WTC11 (cell line): Measurements from ENCODE around the gene TMEM59. TPM values are rescaled to one million over a fixed set of nuclear protein-coding genes. Genes with fewer than 3 reads are reported as not detected.

ENCODE experiments used
- ATAC-seq: fragments of 200-7000 bp; cut with Tn5 transposase; 2 replicates; pipeline ENCODE4 v1.10.0; 2021; ENCODE audit warnings: mild to moderate bottlenecking, moderate library complexity
- CTCF ChIA-PET: fragments of 300-600 bp; sonication (Branson Sonifier 250); formaldehyde crosslinking; loops from one replicate; lab custom pipeline; 2021; ENCODE audit warnings: antibody characterized with exemption; lab: Charles Lee
- POLR2A ChIA-PET: fragments of 350-600 bp; sonication (Branson Sonifier 250); formaldehyde crosslinking; loops from one replicate; lab custom pipeline; 2021; ENCODE audit warnings: antibody characterized with exemption; lab: Charles Lee
- DNase-seq: peaks from one replicate; pipeline ENCODE4 v3.0.0; 2021; ENCODE audit warnings: low spot score
- H3K27ac Mint-ChIP-seq: 2 replicates; pipeline ENCODE4 v1.8.0; 2021; ENCODE audit warnings: mixed read lengths
- H3K27me3 Mint-ChIP-seq: 2 replicates; pipeline ENCODE4 v1.8.0; 2021; ENCODE audit warnings: low read depth, mild to moderate bottlenecking, moderate library complexity, mixed read lengths
- H3K36me3 Mint-ChIP-seq: 2 replicates; pipeline ENCODE4 v1.8.0; 2021; ENCODE audit warnings: mixed read lengths
- H3K4me1 Mint-ChIP-seq: 2 replicates; pipeline ENCODE4 v1.8.0; 2022; ENCODE audit warnings: mixed read lengths
- H3K4me3 Mint-ChIP-seq: 2 replicates; pipeline ENCODE4 v1.8.0; 2021; ENCODE audit warnings: mild to moderate bottlenecking, moderate library complexity, mixed read lengths
- H3K9me3 Mint-ChIP-seq: 2 replicates; pipeline ENCODE4 v1.8.0; 2021; ENCODE audit warnings: mixed read lengths
- ARID4B ChIP-seq: sonication (generic); formaldehyde crosslinking; IDR thresholded peaks from 2 replicates; pipeline ENCODE4 v1.8.0; 2023; ENCODE audit warnings: missing genetic modification reagents, mild to moderate bottlenecking, borderline replicate concordance
- FOXP4 ChIP-seq: sonication (generic); formaldehyde crosslinking; IDR thresholded peaks from 2 replicates; pipeline ENCODE4 v1.8.0; 2022; ENCODE audit warnings: mild to moderate bottlenecking, missing genetic modification reagents
- GABPB1 ChIP-seq: sonication (generic); formaldehyde crosslinking; IDR thresholded peaks from 2 replicates; pipeline ENCODE4 v1.8.1; 2023; ENCODE audit warnings: mild to moderate bottlenecking, missing genetic modification reagents
- KAT7 ChIP-seq: sonication (generic); formaldehyde crosslinking; IDR thresholded peaks from 2 replicates; pipeline ENCODE4 v1.8.1; 2023; ENCODE audit warnings: missing genetic modification reagents, mild to moderate bottlenecking, borderline replicate concordance
- MLX ChIP-seq: sonication (generic); formaldehyde crosslinking; IDR thresholded peaks from 2 replicates; pipeline ENCODE4 v1.8.1; 2023; ENCODE audit warnings: mild to moderate bottlenecking, missing genetic modification reagents, moderate library complexity
- NR2C2 ChIP-seq: sonication (generic); formaldehyde crosslinking; IDR thresholded peaks from 2 replicates; pipeline ENCODE4 v1.8.0; 2022; ENCODE audit warnings: mild to moderate bottlenecking, missing genetic modification reagents
- PRRX2 ChIP-seq: fragments of 250-450 bp; sonication (Bioruptor Pico); IDR thresholded peaks from 2 replicates; pipeline ENCODE4 v1.8.0; 2021; ENCODE audit warnings: mild to moderate bottlenecking
- RELA ChIP-seq: sonication (generic); formaldehyde crosslinking; IDR thresholded peaks from 2 replicates; pipeline ENCODE4 v1.8.1; 2022; ENCODE audit warnings: missing genetic modification reagents, mild to moderate bottlenecking, borderline replicate concordance
- SMAD4 ChIP-seq: sonication (generic); formaldehyde crosslinking; IDR thresholded peaks from 2 replicates; pipeline ENCODE4 v1.8.0; 2022; ENCODE audit warnings: mild to moderate bottlenecking, missing genetic modification reagents
- TEAD1 ChIP-seq: sonication (generic); formaldehyde crosslinking; IDR thresholded peaks from 2 replicates; pipeline ENCODE4 v1.8.0; 2022; ENCODE audit warnings: mild to moderate bottlenecking, missing genetic modification reagents
- USF2 ChIP-seq: sonication (generic); formaldehyde crosslinking; IDR thresholded peaks from 2 replicates; pipeline ENCODE4 v1.8.1; 2023; ENCODE audit warnings: mild to moderate bottlenecking, missing genetic modification reagents, moderate library complexity
- ZNF121 ChIP-seq: sonication (generic); formaldehyde crosslinking; IDR thresholded peaks from 2 replicates; pipeline ENCODE4 v1.8.0; 2023; ENCODE audit warnings: missing genetic modification reagents
- ZNF281 ChIP-seq: sonication (generic); formaldehyde crosslinking; IDR thresholded peaks from 2 replicates; pipeline ENCODE4 v1.8.0; 2023; ENCODE audit warnings: mild to moderate bottlenecking, missing genetic modification reagents
- ZNF317 ChIP-seq: sonication (generic); formaldehyde crosslinking; IDR thresholded peaks from 2 replicates; pipeline ENCODE4 v1.8.1; 2023; ENCODE audit warnings: low read depth, mild to moderate bottlenecking, moderate library complexity, missing genetic modification reagents, borderline replicate concordance
- total RNA-seq: library from RNA; stranded (reverse); gene quantifications from 3 replicates; pipeline ENCODE4 v1.2.3, GENCODE V29; 2021
- TF ChIP-seq, protein P1 (sequence below): sonication (generic); formaldehyde crosslinking; IDR thresholded peaks from 2 replicates; pipeline ENCODE4 v1.8.1; 2022; ENCODE audit warnings: low read depth, mild to moderate bottlenecking, moderate library complexity, missing genetic modification reagents, borderline replicate concordance

TMEM59 gene
- total RNA-seq, 1 experiment from 2014 or later, result 122 TPM

DNA sequence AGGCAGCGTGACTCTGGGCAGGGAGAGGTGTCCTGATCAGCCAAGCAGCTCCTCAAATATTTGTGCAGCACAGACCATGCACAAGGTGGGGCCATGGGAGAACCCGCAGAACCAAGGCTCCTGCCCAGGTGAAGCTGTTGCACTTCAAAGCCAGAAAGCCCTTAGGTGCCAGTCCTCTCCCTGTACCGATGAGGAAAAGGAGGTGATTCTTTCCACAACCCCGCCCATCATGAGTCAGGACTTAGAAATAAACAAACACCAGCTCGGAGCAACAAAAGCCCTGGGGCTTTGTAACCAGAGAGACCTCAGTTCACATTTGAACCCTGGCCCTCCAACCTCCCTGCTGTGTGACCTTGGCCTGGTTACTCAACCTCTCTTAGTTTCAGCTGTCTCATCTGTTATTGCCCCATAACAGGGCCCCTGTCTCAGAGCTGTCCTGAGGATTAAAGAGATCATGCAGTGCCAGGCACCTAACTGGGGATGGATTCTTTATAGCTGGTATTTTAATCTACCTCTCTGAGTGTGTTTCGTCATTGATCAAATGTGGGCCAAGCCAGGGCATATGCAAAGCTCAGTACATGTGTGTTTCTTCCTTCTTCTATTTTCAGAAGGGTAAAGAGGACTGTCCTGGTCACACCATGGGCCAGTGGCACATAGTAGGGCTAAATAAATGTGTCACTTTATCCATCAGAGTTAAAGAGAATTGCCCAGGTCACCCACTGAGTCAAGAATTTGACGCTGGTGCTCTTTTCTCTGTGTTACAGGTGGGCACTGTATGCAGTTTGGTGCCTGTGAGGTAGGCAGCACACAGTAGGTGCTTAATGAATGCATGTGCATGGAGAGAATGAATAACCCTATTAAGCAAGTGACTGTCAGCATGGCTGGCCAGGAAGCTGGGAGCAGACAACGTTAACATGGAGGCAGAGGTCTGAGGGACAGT is 36.4 kb downstream of the TMEM59 start:
- H3K27ac Mint-ChIP-seq, result no peak overlapping the region; the same call in 1 of the 2 replicates
- ChIA-PET CTCF (interaction anchor here (3.0 to 3.7 kb wide), 2 partner anchors 25 to 65 kb away, joined by 8 to 19 read pairs; no protein-coding TSS in a partner anchor), POLR2A (no interaction called here)
- H3K9me3 Mint-ChIP-seq, result no peaks in the 10 kb centered on the region
- peak; percentile 19; the same call in 1 of the 2 replicates for TF ChIP-seq GABPB1 (CRISPR knock-in tag)
- TF ChIP-seq FOXP4 (CRISPR knock-in tag), result no peak
- no peak for TF ChIP-seq ARID4B (CRISPR knock-in tag)
- ATAC-seq, result peak; percentile 40
- no peaks in the 10 kb centered on the region for H3K36me3 Mint-ChIP-seq
- no peak for DNase-seq
- H3K4me1 Mint-ChIP-seq, result peaks cover 9% of the 10 kb centered on the region
- H3K27me3 Mint-ChIP-seq, result 0 out of 2 replicates have a peak, but pooled peaks cover 3% of the 10 kb centered on the region
- no peak overlapping the region for H3K4me3 Mint-ChIP-seq

DNA sequence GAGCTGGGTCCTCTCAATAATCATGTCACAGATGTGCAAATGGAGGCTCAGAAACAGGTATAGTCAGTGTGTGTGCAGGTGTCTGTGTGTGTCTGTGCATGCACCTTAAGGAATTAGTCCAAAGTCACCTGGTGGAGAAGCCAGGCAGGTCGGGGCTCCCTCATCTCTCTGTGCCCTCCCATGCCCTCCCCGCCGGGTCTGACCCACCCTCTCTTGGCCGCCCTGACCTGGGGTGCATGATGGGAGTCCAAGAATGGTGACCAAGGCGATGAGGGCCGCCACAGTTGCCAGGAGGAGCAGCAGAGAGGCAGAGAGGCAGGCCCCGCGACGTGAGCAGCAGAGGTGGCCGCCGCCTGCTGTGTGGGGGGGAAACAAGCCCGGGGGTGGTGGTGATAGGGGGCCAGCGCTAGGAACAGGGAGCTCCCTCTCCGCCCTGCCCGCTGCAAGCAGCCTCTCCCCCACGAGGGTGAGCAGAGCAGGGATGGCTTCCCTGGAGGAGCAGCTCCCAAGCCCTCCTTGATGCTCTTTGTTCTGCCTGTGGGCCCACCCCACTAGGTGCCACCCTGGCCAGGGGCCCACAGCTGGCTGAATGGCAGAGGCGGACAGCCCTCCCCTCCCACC is 38.9 kb downstream of the TMEM59 start:
- Mint-ChIP-seq H3K27me3 (peaks cover 3% of the 10 kb centered on the region; the same call in 1 of the 2 replicates), H3K36me3 (no peaks in the 10 kb centered on the region), H3K4me3 (no peak overlapping the region), H3K27ac (no peak overlapping the region), H3K9me3 (no peaks in the 10 kb centered on the region), H3K4me1 (peaks cover 9% of the 10 kb centered on the region)
- CTCF ChIA-PET, result interaction anchor here (0.9 to 3.0 kb wide), 4 partner anchors 22 to 202 kb away, joined by 3 to 8 read pairs (median 4); no protein-coding TSS in a partner anchor
- TF ChIP-seq RELA (CRISPR knock-in tag) (no peak), ZNF121 (CRISPR knock-in tag) (no peak), PRRX2 (CRISPR knock-in tag) (no peak), NR2C2 (no peak), USF2 (CRISPR knock-in tag) (no peak), KAT7 (no peak), TEAD1 (CRISPR knock-in tag) (no peak), FOXP4 (CRISPR knock-in tag) (no peak), ZNF317 (CRISPR knock-in tag) (no peak), SMAD4 (no peak), ZNF281 (CRISPR knock-in tag) (no peak), MLX (CRISPR knock-in tag) (no peak), GABPB1 (CRISPR knock-in tag) (no peak)
- TF ChIP-seq, protein P1, sequence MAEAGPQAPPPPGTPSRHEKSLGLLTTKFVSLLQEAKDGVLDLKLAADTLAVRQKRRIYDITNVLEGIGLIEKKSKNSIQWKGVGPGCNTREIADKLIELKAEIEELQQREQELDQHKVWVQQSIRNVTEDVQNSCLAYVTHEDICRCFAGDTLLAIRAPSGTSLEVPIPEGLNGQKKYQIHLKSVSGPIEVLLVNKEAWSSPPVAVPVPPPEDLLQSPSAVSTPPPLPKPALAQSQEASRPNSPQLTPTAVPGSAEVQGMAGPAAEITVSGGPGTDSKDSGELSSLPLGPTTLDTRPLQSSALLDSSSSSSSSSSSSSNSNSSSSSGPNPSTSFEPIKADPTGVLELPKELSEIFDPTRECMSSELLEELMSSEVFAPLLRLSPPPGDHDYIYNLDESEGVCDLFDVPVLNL (CRISPR knock-in tag), result no peak
- ATAC-seq, result no peak
- POLR2A ChIA-PET, result interaction anchor here (1.2 kb wide), 1 partner anchor 14 kb away, joined by 3 read pairs; no protein-coding TSS in a partner anchor
- DNase-seq, result no peak
